Measurements from ENCODE around the gene PUSL1.

The PUSL1 gene, protein sequence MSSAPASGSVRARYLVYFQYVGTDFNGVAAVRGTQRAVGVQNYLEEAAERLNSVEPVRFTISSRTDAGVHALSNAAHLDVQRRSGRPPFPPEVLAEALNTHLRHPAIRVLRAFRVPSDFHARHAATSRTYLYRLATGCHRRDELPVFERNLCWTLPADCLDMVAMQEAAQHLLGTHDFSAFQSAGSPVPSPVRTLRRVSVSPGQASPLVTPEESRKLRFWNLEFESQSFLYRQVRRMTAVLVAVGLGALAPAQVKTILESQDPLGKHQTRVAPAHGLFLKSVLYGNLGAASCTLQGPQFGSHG

DNA sequence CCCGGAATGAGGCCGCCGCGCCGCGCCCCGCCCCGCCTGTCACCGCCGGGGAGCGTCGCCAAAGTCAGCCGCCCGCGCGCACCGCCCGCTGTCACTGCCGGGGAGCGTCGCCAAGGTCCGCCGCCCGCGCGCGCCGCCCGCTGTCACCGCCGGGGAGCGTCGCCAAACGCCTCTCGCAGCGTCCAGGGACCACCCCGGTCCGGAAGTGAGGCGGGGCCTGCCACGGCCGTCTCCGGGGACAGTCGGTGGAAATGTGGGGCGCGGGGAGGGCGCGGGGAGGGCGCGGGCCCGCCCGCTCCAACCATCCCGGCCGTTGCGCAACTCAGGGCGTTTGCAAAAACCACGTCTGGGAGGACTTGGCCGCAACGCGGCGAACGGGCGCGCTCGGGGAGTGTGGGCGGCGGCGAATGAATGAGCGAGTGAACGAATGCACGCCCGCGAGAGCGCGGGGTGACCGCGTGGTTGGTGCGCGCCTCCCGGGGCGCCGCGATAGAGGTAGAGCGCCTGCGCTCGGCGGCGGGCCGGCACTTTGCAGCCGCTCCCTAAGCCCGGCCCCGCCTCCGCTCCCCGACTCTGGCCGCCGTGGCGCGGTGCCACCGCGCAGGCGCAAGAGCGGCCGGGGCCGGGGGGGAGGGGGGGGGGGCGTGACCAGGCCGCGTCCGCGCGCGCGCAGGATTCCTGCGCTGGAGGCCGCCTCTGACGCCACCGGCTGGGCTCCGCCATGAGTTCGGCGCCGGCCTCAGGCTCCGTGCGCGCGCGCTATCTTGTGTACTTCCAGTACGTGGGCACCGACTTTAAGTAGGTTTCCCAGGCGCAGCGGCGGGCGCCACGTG is at the start of gene PUSL1, which contains the start of gene ACAP3:
PUSL1 (plus strand) TSS at position 675 of the 833 bp plus-strand sequence; CDS start at position 722, 47 bp downstream.
ACAP3 (minus strand) TSS at position 8 of the 833 bp plus-strand sequence. CDS start 115 bp downstream, outside the sequence.
- no peak for TF ChIP-seq ZFX (IDR thresholded peaks at IDR 0.05; ENCODE audit: borderline replicate concordance)
- TF ChIP-seq, protein P1, sequence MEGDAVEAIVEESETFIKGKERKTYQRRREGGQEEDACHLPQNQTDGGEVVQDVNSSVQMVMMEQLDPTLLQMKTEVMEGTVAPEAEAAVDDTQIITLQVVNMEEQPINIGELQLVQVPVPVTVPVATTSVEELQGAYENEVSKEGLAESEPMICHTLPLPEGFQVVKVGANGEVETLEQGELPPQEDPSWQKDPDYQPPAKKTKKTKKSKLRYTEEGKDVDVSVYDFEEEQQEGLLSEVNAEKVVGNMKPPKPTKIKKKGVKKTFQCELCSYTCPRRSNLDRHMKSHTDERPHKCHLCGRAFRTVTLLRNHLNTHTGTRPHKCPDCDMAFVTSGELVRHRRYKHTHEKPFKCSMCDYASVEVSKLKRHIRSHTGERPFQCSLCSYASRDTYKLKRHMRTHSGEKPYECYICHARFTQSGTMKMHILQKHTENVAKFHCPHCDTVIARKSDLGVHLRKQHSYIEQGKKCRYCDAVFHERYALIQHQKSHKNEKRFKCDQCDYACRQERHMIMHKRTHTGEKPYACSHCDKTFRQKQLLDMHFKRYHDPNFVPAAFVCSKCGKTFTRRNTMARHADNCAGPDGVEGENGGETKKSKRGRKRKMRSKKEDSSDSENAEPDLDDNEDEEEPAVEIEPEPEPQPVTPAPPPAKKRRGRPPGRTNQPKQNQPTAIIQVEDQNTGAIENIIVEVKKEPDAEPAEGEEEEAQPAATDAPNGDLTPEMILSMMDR (IDR thresholded peaks at IDR 0.05) = 0 out of 2 replicates have a peak, but pooled peaks have one; percentile 8
- H3K27ac ChIP-seq = peak within 1 kb of the TSS; percentile 96

DNA sequence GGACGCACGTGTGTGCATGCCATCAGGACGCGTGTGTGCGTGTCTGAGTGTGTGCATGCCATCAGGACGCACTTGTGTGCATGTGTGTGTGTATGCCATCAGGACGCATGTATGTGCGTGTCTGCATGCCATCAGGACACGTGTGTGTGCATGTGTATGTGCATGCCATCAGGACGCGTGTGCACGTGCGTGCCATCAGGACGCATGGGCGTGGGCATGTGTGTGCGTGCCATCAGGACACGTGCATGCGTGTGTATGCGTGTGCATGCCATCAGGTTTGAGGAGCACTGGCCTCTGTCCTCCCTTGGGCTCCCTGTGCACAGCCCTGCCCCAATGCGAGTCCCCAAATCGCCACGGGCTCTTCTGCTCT is 49.3 kb upstream of the PUSL1 start:
- H3K27ac ChIP-seq = no peak overlapping the region
- TF ChIP-seq, protein P1 (IDR thresholded peaks at IDR 0.05) = no peak

DNA sequence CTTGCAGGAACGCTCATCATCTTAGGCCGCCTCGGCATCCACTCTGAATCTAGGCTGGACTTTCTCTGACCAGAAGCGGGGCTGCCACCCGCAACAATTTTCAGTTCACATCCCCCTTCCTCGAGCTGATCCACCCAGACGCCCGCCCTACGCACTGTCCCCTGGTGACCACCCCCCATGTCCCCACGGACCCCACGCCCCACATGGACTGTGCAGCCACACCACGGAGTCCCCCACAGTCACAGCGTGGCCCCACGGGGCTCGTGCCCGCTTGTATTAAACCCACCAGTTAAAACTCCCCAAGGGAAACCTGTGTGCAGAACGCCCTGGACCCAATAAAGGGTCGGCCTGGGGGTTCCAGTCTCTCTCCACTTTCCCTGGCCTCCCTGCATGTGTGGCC is 48.9 kb upstream of the PUSL1 start:
- H3K27ac ChIP-seq = no peak overlapping the region
- TF ChIP-seq, protein P1 (IDR thresholded peaks at IDR 0.05) = no peak
- TF ChIP-seq ZFX (IDR thresholded peaks at IDR 0.05; ENCODE audit: borderline replicate concordance) = no peak

DNA sequence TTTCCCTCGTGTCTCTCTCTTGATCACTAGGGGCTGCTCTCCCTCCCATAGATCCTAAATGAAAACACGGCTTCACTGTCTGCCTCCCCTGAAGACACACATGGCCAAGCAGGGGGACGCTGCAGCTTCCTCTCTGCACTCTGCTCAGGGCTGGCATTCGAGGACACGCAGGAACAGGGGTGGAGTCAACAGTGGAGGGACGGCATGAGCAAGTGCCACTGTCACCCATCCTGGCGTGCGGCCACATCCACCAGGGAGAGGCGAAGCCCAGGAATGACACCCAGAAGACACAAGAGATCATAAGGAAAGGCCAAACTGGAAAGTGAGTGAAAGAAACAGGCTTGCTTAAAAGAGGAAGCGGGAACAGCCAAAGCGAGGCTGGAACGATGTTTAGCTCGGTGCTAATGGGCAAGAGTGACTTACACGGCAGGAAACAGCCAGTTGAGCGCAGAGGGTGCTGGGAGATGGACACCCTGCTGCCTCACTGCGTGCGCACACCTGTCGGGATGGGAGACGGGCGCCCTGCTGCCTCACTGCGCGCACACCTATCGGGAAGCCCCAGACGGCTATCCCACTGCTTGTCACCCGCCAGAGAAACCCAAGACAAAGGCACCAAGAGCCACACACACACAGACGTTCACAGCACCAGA is 48.3 kb upstream of the PUSL1 start:
- no peak for TF ChIP-seq ZFX (IDR thresholded peaks at IDR 0.05; ENCODE audit: borderline replicate concordance)
- TF ChIP-seq, protein P1 (IDR thresholded peaks at IDR 0.05) = no peak
- no peak overlapping the region for H3K27ac ChIP-seq

DNA sequence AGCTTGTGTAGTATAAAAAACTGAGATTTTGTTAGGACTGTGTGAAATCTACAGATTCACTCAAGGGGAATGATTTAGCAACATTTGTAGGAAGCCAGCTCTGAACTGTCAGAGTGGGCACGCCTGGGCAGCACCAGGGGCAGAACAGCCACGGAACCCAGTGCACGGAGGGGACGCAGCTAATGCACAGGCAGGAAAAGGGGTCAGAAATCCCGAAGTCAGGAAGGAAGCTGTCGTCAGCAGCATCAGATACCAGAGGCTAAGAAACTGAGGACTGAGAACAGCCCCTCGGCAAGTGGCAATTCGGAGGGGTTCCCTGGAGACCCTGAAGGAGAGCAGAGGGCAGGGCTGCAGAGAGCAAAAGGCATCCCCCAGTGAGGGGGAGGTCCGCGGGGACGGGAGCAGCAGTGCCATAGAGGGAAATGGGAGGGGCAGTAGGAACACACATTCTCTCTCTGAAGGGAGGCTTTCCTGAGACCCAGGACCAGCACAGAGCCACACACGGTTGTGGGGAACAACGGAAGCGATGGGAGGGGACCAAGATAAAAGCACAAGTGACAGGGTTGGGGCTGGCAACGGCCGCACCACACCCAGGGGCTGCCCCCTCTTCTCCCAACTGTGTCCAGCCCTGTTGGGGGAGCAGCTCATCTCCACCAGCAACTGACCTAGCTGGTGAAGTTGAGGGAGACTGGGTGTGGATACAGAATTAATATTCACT is 47.4 kb upstream of the PUSL1 start:
- no peak for TF ChIP-seq ZFX (IDR thresholded peaks at IDR 0.05; ENCODE audit: borderline replicate concordance)
- TF ChIP-seq, protein P1 (IDR thresholded peaks at IDR 0.05) = no peak
- H3K27ac ChIP-seq = no peak overlapping the region

DNA sequence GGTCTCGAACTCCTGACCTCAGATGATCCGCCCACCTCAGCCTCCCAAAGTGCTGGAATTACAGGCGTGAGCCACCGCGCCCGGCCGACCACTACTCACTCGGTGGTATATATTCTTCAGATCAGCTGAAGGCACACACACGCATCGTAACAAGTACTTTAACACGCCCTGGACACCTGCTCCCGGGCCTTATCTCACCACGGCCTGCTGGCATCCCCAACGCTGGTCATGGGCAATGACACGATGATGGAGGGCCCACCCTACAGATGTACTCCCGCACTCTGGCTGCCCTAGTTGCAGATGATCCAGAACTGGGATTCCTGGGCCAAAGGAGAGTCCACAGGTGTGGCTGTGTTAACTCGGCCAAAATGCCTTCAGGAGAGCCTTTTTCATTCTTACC is 46.3 kb upstream of the PUSL1 start:
- no peak overlapping the region for H3K27ac ChIP-seq
- no peak for TF ChIP-seq ZFX (IDR thresholded peaks at IDR 0.05; ENCODE audit: borderline replicate concordance)

DNA sequence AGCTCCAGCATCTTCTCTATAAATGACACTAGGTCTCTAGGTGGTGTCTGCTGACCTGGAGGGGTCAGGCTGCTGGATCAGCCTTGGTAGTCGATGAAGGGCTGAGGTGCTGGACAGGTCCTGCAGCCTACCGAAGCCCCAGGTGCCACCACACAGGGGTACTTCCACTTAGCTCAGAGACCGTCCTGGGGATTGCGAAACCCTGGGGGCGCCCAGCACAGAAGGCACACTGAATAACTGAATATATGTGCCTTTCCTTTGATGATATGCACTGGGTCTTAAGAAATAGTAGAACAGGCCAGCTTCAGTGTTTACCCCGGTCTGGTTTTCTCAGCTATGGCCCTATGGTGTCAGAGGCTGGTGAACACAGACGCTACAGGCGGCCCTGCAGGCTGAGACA is 45.6 kb upstream of the PUSL1 start:
- TF ChIP-seq, protein P1 (IDR thresholded peaks at IDR 0.05) = no peak
- no peak for TF ChIP-seq ZFX (IDR thresholded peaks at IDR 0.05; ENCODE audit: borderline replicate concordance)
- H3K27ac ChIP-seq = no peak overlapping the region
